Right ventricle myocardium superior (tissue), 1 donor: ENCODE results near the gene IL1RAPL1. TPM values are rescaled to one million over a fixed set of nuclear protein-coding genes. Genes with fewer than 3 reads are reported as not detected.

ENCODE experiments used
- ATAC-seq: fragments of 200-7000 bp; cut with Tn5 transposase; one replicate; pipeline ENCODE4 v1.9.1; 2020; ENCODE audit warnings: mild to moderate bottlenecking; ENCODE audit not compliant: poor library complexity
- DNase-seq: peaks from one replicate; pipeline ENCODE4 v3.0.0-alpha.2; 2020
- intact Hi-C: fragments of 100-400 bp; cut with DNase I; formaldehyde crosslinking; loops from one replicate; pipeline ENCODE4 v1.11.2; 2022
- total RNA-seq: library from RNA; stranded (reverse); fragmentation: NEBNext Ultra II Directional; extraction: Animal tissue kit (Norgen Biotek cat#: 25700); gene quantifications from one replicate; pipeline ENCODE4 v1.2.1, GENCODE V29; 2021
- donor health status: DM: no; HTN: yes; CAD: no; lungs with severe emphysema.

Gene IL1RAPL1
- total RNA-seq, 1 donor from 2014 or later = 3.1 TPM

DNA sequence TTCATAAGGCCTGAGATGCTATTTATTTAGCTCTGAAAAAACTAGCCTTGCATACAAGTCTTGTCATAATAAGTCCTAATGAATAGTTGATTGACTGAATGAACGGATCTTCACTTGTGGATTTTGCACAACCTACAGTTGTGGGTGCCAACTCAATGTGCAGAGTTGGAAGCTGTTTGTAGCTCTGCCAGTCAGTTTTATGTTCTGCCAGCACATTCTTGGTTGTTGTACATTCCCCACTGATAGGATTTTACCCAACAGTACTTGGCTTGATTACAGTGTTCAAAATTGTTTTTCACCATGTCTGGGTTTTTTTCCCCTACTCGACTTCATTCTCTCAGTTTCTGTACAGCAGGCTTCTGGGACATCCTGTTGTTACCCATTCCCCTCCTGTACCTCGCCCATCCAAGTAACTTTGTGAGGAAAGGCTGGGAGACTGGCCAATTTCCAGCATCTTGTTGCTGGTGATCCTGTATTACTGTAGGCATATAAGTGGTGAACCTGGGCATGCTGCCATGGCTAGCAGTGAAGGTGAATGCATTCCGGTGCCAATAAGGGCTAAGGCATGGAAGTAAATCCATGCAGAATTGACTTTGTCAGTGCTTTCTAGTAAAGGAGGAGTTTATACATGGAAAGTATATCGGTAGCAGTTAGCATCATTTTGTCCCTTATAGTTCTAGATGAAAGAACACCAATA is 22.8 kb downstream of the IL1RAPL1 start:
- peak; percentile 73 for DNase-seq
- intact Hi-C loops = no loop called here

GRCh38 chrX:28610746-28611145 is 23.5 kb downstream of the IL1RAPL1 start:
- intact Hi-C loops = no loop called here
- DNase-seq (no peak), ATAC-seq (peak; percentile 15)

More for the DNA sequence above, 22.8 kb downstream of the IL1RAPL1 start:
- ATAC-seq = peak; percentile 80

DNA sequence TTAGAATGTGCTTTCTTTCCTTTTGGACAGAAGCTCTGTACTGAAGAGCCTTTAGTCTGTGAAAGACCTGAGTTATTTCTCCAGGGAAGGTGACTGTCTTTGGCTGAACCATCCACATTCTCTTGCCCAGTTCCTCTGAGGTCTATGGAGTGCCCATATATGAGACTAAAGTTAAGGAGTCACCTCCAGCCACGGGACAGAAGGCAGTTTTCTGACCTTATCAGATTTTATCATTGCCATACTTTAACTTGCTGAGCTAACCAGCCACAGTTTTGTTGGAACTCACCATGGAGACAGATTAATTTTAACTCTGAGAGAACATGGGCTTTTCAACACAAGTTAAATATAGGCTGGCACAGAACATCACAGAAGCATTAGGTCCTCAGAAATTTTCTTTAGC is 26.3 kb downstream of the IL1RAPL1 start:
- intact Hi-C loops = no loop called here
- DNase-seq = no peak
- peak; percentile 80 for ATAC-seq

DNA sequence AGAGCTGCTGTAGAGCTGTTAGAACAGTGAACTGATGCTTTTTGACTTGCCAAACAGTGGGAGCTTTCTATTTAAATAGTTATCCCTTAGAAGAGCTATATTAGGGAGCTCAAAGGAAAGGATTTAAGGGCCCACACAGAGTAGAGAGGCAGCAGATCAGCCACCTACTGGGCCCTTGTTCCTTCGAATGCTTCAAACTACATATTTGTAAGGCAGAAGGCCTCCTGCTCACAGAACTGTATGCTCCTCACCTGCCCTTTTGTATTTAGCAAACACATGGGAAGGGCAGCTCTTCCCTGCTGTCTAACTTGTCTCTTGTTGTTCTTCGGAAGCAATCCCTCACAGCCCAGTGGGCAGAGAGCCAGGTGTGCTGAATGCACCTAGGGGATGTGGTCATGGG is 38.0 kb downstream of the IL1RAPL1 start:
- intact Hi-C loops = no loop called here
- ATAC-seq (no peak), DNase-seq (no peak)

DNA sequence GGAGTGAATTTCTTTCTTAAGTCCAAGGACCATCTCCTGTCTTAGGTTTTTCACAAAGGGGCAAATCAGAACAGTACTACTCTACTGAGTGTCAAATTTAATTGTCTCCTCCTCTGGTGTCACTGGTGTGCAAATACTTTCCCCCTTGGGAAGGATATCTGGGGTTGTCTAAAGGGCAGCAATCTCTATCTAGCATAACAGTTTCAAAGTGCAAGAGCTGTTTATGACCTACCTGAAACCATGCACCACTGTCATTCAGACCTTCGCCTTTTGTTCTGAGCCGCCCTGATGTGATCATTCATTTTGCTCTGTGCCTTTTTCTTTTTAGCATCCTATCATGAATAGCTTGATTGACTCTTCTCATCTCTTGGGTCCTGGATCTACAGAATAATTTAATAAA is 39.3 kb downstream of the IL1RAPL1 start:
- intact Hi-C loops = no loop called here
- DNase-seq (no peak), ATAC-seq (no peak)

DNA sequence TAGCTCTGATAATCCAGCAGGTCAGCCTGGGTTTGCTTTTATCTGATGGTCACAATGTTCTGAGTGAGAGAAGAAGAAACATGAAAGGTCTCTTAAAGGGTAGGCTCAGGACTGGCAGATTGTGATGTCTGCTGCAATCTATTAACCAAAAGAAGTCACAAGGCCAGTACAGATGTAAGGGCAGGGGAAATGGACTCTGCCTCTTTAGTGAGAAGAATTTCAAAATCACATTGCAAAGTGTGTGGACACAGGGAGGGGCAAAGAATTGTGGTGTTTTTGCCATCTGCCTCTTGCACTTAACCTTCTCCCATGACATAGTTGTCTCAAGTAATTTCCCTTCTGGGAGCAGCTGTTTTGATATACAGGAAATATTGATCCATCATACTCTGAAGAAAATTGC is 40.9 kb downstream of the IL1RAPL1 start:
- intact Hi-C loops = no loop called here
- ATAC-seq (no peak), DNase-seq (no peak)

DNA sequence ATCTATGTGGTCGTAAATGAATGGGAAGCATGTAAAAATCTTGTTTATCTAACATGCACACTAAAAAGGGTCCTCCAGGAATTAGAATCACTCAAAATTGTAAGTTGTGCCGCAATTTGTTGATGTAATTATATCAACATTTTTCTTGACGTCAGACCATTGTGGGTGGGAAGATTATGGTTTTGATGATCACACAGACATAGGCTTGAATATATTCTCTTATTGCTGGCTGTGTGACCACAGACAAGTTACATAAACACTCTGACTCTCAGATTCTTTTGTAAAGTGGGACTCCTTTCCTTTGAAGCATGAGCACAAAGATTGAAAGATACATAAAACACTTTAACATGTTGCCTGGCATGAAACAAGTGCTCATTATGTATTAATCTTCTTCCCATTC is 51.5 kb downstream of the IL1RAPL1 start:
- DNase-seq = no peak
- intact Hi-C loops = no loop called here
- ATAC-seq = no peak

- ATAC-seq (no peak), DNase-seq (no peak)
- intact Hi-C loops = no loop called here
Observed at GRCh38 chrX:28639451-28639850, 52.2 kb downstream of the IL1RAPL1 start.

DNA sequence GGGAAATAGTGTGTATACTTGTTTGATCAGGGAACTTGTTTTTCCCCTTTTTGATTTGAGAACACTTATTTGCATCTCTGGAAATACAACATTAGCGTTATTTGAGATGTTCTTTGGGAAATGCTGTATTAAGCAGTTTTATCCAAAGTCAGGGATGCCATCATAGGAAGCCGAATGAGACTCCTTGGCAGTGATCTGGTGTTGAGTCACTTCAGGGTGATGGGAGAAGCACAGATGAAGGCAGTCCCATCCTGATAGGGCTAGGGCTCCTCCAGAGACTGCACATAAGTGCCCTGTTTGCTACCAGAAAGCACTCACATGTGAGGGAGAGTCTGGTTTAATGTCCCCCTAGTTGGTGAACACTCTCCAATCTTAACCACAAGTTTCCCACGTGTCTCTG is 62.3 kb downstream of the IL1RAPL1 start:
- DNase-seq = no peak
- no peak for ATAC-seq
- intact Hi-C loops = no loop called here

GRCh38 chrX:28651186-28651585 is 63.9 kb downstream of the IL1RAPL1 start:
- DNase-seq = no peak
- intact Hi-C loops = no loop called here
- no peak for ATAC-seq

- intact Hi-C loops = no loop called here
- ATAC-seq (no peak), DNase-seq (no peak)
Observed at GRCh38 chrX:28659269-28659668, 72.0 kb downstream of the IL1RAPL1 start.

DNA sequence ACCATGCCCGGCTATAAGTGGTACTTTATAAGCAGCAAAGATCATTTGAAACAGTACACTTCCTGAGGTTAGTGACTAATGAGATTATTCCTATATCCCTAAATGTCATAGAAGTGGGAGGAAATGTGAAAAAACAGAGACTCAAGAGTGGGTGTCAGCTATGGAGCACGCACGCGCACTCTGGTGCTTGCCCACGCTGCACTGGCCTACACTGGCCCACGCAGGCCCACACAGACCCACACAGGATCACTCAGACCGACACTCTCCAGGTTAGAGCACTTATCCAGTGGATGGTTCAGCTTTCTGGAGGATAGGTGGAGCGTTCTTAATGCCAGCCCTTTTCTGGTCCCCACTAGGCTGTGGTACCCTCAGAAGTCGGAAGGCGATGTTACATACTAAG is 78.5 kb downstream of the IL1RAPL1 start:
- intact Hi-C loops = no loop called here

GRCh38 chrX:28668303-28668702 is 81.1 kb downstream of the IL1RAPL1 start:
- ATAC-seq (no peak), DNase-seq (no peak)
- intact Hi-C loops = no loop called here

More for the DNA sequence above, 78.5 kb downstream of the IL1RAPL1 start:
- no peak for DNase-seq
- no peak for ATAC-seq

DNA sequence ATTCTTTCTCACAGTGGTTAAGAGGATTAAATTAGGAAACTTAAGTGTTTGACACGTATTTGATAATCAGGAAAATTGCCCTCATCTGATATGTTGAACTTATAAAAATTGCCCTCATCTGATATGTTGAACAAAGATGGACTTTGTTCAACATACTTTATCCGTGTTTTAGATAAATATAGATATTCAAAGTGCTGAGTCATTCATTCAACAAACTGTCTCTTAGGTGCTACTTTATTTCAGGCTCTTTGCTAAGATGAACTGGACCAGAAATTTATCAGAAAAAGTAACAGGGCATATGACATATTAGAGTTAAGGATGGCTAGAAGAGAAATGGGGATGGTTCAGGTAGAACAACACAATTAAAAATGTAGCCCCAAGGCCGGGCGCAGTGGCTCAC is 81.7 kb downstream of the IL1RAPL1 start:
- intact Hi-C loops = no loop called here
- ATAC-seq = no peak
- no peak for DNase-seq

GRCh38 chrX:28670074-28670473 is 82.8 kb downstream of the IL1RAPL1 start:
- ATAC-seq (no peak), DNase-seq (no peak)
- intact Hi-C loops = no loop called here

GRCh38 chrX:28675173-28675572 is 87.9 kb downstream of the IL1RAPL1 start:
- DNase-seq = no peak
- intact Hi-C loops = no loop called here
- ATAC-seq = no peak

GRCh38 chrX:28693101-28693500 is 105.9 kb downstream of the IL1RAPL1 start:
- ATAC-seq = peak; percentile 48
- intact Hi-C loops = no loop called here

DNA sequence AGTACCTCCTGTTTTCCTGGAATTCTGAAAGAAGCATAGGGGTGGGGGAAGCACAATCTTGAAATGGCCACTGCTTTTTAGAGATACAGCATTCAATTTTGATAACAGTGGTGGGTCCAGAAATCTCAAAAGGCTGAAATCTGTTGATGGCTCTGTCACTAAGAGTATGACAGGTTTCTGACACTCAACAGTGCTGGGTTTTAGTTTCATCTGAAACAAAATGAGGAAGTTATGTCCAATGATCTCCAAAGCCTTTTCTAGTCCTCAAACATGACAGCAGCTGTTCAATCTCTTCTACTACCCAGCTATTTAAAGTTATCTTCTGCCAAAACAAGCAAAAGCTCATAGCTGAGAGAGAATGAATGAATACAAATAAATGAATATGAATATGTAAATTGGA is 110.5 kb downstream of the IL1RAPL1 start:
- no peak for DNase-seq
- intact Hi-C loops = no loop called here
- ATAC-seq = no peak

More at GRCh38 chrX:28693101-28693500, 105.9 kb downstream of the IL1RAPL1 start:
- DNase-seq = no peak

DNA sequence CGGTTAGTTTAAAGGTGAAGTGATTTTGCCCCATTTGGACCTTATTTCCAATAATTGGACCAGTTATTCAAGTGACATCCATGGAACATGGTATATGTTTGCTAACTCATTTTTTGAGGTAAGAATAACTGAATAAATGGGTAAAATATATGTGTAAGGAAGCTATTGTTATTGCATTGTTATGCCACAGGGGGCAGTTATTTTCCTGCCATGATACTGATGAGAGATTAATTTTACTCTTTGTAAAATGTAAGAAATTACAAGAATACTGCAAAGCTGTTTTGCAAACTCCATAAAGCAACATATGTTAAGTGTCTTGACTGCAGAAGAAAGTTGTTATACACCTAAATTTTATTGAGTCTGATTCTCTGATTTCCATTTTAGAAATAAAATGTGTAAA is 114.0 kb downstream of the IL1RAPL1 start:
- intact Hi-C loops = no loop called here
- ATAC-seq = no peak
- DNase-seq = no peak

DNA sequence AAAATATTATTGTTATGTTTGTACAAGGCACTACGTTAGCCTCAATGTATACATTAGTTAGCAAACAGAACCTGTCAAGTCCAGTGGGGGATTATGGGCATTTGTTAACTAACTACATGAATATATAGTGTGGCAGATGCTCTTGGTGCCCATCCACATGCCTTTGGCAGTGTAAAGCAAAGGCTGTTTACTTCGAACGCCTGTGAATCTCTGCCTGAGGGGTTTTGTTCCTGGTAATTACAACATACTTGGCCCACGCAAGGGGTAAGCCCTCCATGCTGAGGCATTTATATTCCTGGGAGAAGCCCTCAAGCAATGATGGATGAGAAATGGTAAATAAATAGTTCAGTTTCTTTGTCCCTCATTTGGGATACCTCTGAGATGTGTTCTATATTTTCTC is 119.7 kb downstream of the IL1RAPL1 start:
- DNase-seq (no peak), ATAC-seq (no peak)
- intact Hi-C loops = no loop called here

DNA sequence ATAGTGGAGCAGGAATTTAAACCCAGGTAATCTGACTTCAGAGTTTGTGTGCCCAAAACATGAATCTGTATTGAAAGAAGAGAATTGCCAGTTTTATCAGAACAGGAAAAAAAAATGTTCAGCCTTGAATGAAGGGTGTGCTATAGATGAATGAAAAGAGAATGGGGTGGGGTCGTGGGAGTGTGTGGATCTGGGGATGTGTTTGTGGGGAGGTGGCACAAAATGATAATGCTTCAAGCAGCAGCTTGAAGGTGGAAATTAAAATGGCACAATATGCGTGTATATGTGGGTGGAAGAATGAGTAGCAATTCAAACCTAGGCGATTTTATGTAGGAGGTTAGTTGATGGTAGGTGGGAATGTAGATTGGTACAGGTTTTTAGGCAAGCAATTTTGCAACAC is 122.2 kb downstream of the IL1RAPL1 start:
- DNase-seq = no peak

More for the DNA sequence above, 122.2 kb downstream of the IL1RAPL1 start:
- intact Hi-C loops = no loop called here
- no peak for ATAC-seq
